ENCODE measurements around the gene WDR55.
"Not testable (repeated sequence)": the region's sequence is repeated elsewhere in the genome, so short reads cannot be mapped to it uniquely, and the experiment has no call there.

The WDR55 gene

DNA sequence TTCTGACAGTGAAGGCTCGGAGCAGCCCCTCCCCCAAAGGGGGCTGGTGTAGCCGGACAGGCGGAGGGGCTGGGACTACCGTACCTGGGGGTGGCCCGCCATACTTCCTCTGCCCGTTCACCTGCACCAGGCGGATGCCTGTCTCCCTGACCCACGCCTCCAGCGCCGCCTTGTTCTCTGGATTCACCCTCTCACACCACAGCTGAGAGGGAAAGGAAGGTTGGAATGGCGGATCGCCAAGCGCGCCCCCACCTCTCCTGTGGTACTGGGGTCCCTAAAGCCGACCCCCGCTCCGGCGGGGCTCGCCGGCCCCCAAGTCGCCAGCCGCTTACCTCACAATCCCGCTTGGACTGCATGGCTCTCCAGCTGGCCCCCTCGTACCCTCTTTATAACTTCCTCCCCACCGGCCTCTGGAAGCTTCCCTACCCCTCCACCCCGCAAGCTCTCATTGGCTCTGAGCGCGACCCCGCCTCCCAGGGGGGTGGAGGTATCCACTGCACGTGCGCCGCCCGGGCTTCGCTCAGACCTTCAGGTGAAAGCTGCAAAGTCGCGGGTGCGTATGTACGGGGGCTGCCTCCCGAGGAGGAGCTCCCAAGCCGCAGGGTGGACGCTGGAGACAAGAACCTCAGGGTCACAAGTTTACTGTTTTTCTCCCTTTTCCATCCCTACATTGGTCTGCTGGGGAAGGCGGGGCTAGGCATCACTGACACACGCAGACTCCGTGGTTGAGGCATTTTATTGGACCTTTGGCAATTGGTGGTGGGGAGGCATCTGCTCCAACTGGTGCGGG lies 8.7 kb downstream of the WDR55 start, which contains the start of gene DND1:
DND1 (minus strand) TSS at position 390 of the 790 bp plus-strand sequence; CDS start at position 356, 34 bp downstream.
- H3K4me3 Mint-ChIP-seq, result no peak within 1 kb of the TSS
- H3K9me3 Mint-ChIP-seq, result no peaks in the 10 kb centered on the region
- H3K36me3 Mint-ChIP-seq (ENCODE audit: low read depth), result peaks cover 49% of the 10 kb centered on the region
- H3K27ac Mint-ChIP-seq, result peak within 1 kb of the TSS; percentile 46
- peaks cover 11% of the 10 kb centered on the region for H3K4me1 Mint-ChIP-seq (ENCODE audit: low read depth)
- no peaks in the 10 kb centered on the region for H3K27me3 Mint-ChIP-seq (ENCODE audit: low read depth)

DNA sequence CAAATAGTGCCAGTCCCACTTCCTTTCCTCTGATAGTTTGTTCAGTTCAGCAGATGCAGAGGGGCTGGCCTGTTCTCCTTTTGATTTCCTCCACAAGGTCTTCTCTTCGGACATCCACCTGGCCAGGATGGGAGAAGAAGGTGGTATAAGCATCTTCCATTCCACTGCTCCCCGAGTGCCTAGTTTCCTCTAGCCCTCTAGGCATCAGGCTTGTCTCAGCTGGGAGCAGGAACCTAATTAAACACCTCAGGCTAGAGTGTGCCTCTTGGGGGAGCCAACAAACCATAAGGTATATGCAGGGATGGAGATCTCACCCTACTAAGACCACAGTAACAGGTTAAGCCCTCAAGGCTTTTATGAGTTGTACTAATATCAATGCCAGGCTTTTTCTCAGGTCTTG lies 9.5 kb downstream of the WDR55 start:
- peak overlapping the region; percentile 46 for H3K27ac Mint-ChIP-seq
- H3K36me3 Mint-ChIP-seq (ENCODE audit: low read depth), result peaks cover 43% of the 10 kb centered on the region
- no peaks in the 10 kb centered on the region for H3K9me3 Mint-ChIP-seq
- no peaks in the 10 kb centered on the region for H3K27me3 Mint-ChIP-seq (ENCODE audit: low read depth)
- H3K4me1 Mint-ChIP-seq (ENCODE audit: low read depth), result peaks cover 9% of the 10 kb centered on the region
- no peak overlapping the region for H3K4me3 Mint-ChIP-seq

DNA sequence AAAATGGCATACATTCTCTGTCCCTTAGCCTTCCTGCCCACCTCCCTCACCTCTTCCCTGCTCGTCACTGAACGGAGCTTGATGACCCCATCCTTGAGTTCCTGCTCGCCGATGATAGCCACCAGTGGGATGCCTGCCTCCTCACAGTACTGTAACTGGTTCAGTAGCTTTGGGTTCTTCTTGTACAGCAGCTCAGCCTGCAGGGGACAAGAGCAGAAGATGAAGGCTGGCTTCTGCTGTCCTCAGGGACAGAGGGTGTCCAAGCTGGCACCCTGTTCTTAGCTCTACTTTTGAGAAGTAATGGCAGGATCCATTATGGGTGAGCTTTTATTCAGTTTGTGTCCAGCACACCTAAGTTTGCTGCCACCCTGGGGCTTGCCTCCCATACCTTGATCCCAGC lies 9.9 kb downstream of the WDR55 start:
- H3K4me3 Mint-ChIP-seq, result no peak overlapping the region

DNA sequence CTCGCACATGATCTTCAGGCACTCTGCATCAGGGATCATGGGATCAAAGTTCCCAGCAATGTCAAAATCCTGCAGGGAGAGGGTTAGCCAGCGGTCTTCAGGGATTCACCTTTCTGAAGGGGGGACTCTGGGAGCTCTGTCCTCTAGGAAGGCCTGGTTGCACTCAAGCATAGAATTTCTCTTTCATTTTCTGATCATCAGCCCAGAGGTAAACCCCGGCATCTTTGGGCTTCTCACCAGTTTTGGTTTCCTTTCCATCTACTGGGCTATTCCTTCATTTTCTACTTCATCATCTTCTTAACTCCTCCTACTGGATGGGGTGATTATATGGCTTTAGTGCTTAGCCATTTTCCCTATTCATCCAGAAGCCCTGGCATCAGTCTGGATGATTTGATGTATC lies 13.2 kb downstream of the WDR55 start:
- H3K36me3 Mint-ChIP-seq (ENCODE audit: low read depth), result peaks cover 42% of the 10 kb centered on the region
- peak overlapping the region; percentile 47 for H3K27ac Mint-ChIP-seq
- H3K9me3 Mint-ChIP-seq, result no peaks in the 10 kb centered on the region
- peaks cover 7% of the 10 kb centered on the region for H3K4me1 Mint-ChIP-seq (ENCODE audit: low read depth)
- H3K27me3 Mint-ChIP-seq (ENCODE audit: low read depth), result no peaks in the 10 kb centered on the region
- no peak overlapping the region for H3K4me3 Mint-ChIP-seq

More for the DNA sequence above, 9.9 kb downstream of the WDR55 start:
- Mint-ChIP-seq H3K4me1 (ENCODE audit: low read depth) (peaks cover 7% of the 10 kb centered on the region), H3K27ac (no peak overlapping the region), H3K9me3 (no peaks in the 10 kb centered on the region), H3K36me3 (ENCODE audit: low read depth) (peaks cover 41% of the 10 kb centered on the region), H3K27me3 (ENCODE audit: low read depth) (no peaks in the 10 kb centered on the region)

DNA sequence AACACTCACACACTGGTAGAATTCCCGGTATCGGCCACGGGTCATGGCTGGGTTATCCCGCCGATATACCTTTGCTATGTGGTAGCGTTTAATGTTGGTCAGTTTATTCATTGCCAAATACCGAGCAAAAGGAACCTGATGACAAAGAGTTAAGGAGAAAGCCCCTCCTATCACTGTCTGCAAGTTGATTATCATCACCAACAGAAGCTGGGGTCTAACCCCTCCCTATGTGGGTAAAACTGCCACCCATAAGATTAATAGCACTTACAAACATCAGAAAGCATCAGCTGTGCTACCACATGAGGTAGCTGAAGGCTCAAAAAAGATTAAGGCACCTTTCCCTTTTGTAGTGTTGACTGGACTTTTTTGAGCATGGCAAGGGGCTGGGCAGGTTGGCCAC lies 14.3 kb downstream of the WDR55 start:
- Mint-ChIP-seq H3K9me3 (no peaks in the 10 kb centered on the region), H3K36me3 (ENCODE audit: low read depth) (peaks cover 47% of the 10 kb centered on the region)

DNA sequence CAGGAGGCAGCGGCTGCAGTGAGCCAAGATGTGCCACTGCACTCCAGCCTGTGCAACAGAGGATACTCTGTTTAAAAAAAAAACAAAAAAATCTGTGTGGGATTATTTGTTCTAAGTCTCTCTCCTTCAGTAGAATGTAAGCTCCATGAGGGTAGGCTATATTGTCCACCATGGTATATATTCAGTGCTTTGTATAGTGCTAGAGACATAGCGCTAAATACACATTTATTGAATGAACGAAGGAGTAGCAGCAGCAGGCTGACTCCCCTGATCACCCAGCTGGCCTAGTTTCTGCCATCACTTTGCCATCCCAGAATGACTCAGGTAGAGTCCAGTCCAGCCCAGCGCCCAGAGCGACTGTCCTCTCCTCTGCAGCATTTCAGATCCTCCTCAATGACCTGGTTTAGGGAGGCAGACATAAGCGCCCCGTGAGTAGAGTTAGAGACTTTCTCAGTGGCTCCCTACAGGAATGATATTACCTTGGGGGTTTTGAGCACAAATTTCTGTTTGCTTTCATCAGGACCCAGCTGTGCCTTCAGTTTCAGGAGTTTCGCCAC lies 25.8 kb downstream of the WDR55 start:
- Mint-ChIP-seq H3K9me3 (no peaks in the 10 kb centered on the region), H3K36me3 (ENCODE audit: low read depth) (peaks cover 12% of the 10 kb centered on the region), H3K4me3 (peak overlapping the region; percentile 100), H3K27me3 (ENCODE audit: low read depth) (no peaks in the 10 kb centered on the region), H3K4me1 (ENCODE audit: low read depth) (peaks cover 32% of the 10 kb centered on the region), H3K27ac (peak overlapping the region; percentile 99)

More for the DNA sequence above, 14.3 kb downstream of the WDR55 start:
- H3K27ac Mint-ChIP-seq, result no peak overlapping the region
- H3K27me3 Mint-ChIP-seq (ENCODE audit: low read depth), result no peaks in the 10 kb centered on the region
- peaks cover 7% of the 10 kb centered on the region for H3K4me1 Mint-ChIP-seq (ENCODE audit: low read depth)
- H3K4me3 Mint-ChIP-seq, result no peak overlapping the region

DNA sequence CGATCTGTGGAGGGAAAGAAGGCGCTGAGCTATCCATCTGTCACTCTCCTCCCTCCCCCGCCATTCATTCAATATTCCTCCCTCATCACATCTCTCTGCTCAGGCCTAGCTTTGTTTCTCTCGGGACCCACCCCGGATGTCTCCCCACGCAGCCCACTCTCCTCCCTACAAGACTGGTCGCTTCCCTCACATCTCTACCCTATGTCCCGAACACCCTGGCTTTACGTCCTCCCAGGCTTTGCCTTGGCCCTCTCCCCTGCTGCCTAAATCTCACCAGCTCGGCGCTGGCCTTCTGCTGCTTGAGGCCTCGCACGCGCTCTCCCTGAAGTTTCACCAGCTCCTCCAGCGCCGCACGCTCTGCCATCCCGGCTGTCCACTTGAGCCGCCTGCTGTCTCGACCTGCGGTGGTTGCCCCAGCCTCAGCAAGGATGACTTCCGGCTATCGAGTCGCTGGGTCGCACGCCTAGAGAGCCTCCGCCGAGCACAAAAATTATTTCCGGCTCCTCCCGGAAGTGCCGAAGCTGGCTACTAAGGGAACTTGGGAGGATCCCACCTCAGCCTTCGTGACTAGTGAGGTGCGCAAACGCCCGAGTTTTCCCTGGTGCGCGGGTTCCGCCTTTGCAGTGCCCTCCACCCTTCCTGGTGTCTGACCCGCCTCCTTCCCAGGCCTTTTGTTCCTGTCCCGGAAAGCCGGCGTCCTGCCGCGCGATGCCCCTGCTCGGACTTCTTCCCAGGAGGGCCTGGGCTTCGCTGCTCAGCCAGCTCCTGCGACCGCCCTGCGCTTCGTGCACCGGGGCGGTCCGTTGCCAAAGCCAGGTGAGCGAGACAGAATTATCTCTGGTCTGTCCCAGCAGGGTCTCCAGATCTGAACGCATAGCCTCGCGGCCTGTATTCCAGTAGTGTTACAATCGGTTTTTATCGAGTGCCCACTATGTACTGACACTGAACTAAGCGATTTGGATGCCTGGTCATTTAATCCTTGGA lies 26.5 kb downstream of the WDR55 start, which contains the start of the genes HARS1 and HARS2:
HARS1 (minus strand) TSS at position 430 of the 984 bp plus-strand sequence; CDS start at position 364, 66 bp downstream.
HARS2 (plus strand) TSS at position 515 of the 984 bp plus-strand sequence; CDS start at position 709, 194 bp downstream.
- H3K4me3 Mint-ChIP-seq, result peak within 1 kb of the TSS; percentile 100
- no peaks in the 10 kb centered on the region for H3K9me3 Mint-ChIP-seq
- H3K36me3 Mint-ChIP-seq (ENCODE audit: low read depth), result peaks cover 16% of the 10 kb centered on the region
- H3K4me1 Mint-ChIP-seq (ENCODE audit: low read depth), result peaks cover 32% of the 10 kb centered on the region
- peak within 1 kb of the TSS; percentile 99 for H3K27ac Mint-ChIP-seq
- no peaks in the 10 kb centered on the region for H3K27me3 Mint-ChIP-seq (ENCODE audit: low read depth)

DNA sequence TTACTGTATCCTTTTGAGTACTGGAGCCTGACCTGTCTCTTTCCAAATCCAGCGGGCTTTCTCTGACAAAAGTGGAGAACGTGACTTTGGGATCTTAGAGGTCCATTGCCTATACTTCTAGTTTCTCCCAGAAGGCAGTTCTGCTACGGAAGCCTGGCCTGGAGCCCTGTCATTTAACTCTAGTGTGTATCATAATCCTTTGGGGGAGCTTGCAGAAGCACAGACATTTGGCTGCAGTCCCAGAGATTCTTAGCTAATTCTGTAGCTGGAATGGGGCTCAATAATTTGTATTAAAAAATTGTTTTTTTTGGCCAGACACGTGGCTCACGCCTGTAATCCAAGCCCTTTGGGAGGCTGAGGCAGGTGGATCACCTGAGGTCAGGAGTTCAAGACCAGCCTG lies 29.6 kb downstream of the WDR55 start:
- no peak overlapping the region for H3K27ac Mint-ChIP-seq

DNA sequence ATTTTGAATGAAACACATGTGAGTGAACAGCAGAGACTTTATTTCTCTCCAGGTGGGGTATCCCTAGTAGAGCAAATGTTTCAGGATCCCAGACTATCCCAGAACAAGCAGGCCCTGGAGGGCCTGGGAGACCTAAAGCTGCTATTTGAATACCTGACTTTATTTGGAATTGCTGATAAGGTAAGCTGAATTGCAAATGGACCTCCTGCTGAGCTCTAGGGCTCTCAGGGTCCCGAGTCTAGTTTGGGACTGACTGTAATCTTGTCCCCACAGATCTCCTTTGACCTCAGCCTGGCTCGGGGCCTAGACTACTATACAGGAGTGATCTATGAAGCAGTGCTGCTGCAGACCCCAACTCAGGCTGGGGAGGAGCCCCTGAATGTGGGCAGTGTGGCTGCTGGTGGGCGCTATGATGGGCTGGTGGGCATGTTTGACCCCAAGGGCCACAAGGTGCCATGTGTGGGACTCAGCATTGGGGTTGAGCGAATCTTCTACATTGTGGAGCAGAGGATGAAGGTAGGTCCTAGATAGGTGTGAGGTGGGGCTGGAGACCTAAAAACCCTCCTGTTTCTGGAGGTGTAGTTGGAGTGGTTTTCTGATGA lies 32.3 kb downstream of the WDR55 start:
- Mint-ChIP-seq H3K27ac (no peak overlapping the region), H3K36me3 (ENCODE audit: low read depth) (peaks cover 56% of the 10 kb centered on the region), H3K4me1 (ENCODE audit: low read depth) (peaks cover 26% of the 10 kb centered on the region), H3K27me3 (ENCODE audit: low read depth) (no peaks in the 10 kb centered on the region), H3K4me3 (no peak overlapping the region), H3K9me3 (no peaks in the 10 kb centered on the region)

More for the DNA sequence above, 29.6 kb downstream of the WDR55 start:
- H3K4me1 Mint-ChIP-seq (ENCODE audit: low read depth), result peaks cover 23% of the 10 kb centered on the region
- peaks cover 42% of the 10 kb centered on the region for H3K36me3 Mint-ChIP-seq (ENCODE audit: low read depth)
- no peak overlapping the region for H3K4me3 Mint-ChIP-seq
- H3K9me3 Mint-ChIP-seq, result no peaks in the 10 kb centered on the region
- H3K27me3 Mint-ChIP-seq (ENCODE audit: low read depth), result no peaks in the 10 kb centered on the region

DNA sequence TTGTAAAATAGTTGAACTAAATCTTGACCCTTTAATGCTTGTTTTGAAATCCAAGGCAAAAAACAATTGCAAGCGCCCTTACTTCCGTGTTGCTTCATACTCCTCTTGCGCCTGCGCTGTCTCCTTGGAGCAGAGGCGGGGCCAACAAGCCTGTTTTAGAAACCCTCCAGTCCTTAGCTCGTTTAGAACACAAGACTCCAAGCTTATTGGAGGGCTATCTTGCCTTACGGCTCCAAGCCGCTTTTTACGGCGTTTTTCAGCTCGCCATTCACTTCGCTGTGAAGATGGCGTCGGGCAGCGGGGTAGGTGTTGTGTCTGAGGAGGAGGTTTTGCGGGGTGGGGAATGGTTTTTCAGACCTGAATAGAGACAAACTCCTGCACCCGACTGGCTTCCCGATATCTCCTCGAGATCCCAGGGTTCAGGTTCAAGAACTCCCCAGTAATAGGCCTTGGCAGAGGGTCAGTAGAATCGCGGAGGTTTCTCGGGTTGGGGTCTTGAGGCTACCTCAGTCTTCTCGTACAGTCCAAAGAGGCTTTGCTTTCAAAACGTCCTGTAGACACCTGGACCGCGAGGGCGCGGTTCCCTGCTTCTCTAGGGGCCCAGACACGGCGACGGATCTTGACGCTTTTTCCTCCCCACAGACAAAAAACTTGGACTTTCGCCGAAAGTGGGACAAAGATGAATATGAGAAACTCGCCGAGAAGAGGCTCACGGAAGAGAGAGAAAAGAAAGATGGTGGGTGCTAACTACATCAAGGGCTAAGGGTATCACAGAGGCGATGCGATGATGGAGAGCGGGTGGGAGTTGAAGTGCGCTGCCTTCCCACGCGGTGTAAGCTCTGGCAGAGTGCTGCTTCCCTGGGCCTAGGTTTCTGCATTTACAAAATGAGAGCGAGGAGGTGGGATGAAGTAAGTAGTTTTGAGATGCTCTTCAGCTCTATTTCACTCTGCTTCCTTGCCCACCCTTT lies 35.8 kb downstream of the WDR55 start, which contains the start of gene ZMAT2:
ZMAT2 (plus strand) TSS at position 271 of the 968 bp plus-strand sequence; CDS start at position 285, 14 bp downstream.
- Mint-ChIP-seq H3K27ac (peak within 1 kb of the TSS; percentile 95), H3K4me3 (peak within 1 kb of the TSS; percentile 99), H3K36me3 (ENCODE audit: low read depth) (peaks cover 70% of the 10 kb centered on the region), H3K4me1 (ENCODE audit: low read depth) (peaks cover 27% of the 10 kb centered on the region), H3K9me3 (no peaks in the 10 kb centered on the region), H3K27me3 (ENCODE audit: low read depth) (no peaks in the 10 kb centered on the region)

DNA sequence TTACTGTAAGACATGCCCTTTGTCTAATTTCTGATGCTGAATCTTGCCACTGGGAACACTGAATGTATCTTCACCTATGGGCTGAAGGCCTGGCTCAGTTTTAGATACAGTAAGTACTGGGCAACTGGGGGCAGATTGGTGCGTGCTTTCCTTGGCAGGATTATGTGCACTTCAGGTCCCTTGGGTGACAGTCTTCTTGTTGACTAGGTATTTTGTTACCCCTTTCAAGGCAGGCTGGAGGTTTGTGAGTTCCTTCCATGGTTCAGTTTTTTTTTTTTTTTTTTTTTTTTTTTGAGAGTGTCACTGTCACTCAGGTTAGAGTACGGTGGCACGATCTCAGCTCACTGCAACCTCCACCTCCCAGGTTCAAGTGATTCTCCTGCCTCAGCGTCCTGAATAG lies 43.1 kb downstream of the WDR55 start:
- peaks cover 28% of the 10 kb centered on the region for H3K36me3 Mint-ChIP-seq (ENCODE audit: low read depth)
- no peaks in the 10 kb centered on the region for H3K9me3 Mint-ChIP-seq
- H3K27me3 Mint-ChIP-seq (ENCODE audit: low read depth), result peaks cover 5% of the 10 kb centered on the region
- no peak overlapping the region for H3K4me3 Mint-ChIP-seq
- peaks cover 20% of the 10 kb centered on the region for H3K4me1 Mint-ChIP-seq (ENCODE audit: low read depth)
- H3K27ac Mint-ChIP-seq, result no peak overlapping the region

DNA sequence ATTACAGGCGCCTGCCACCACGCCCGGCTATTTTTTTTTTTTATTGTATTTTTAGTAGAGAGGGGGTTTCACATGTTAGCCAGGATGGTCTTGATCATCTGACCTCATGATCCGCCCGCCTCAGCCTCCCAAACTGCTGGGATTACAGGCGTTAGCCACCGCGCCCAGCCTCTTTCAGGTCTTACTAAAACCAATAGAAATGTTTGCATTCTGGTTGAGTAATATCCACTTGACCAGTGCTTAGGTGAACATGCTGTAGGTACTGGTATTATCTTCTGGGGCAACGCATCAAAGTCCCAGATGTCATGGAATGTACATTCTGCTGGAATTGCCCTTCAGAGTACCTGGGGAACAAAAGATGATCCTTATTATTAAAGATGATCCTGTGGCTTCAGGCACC lies 44.1 kb downstream of the WDR55 start:
- H3K9me3 Mint-ChIP-seq; H3K27me3 Mint-ChIP-seq (ENCODE audit: low read depth); H3K27ac Mint-ChIP-seq; H3K4me3 Mint-ChIP-seq: not testable (repeated sequence)
- H3K36me3 Mint-ChIP-seq (ENCODE audit: low read depth), result peaks cover 23% of the 10 kb centered on the region
- H3K4me1 Mint-ChIP-seq (ENCODE audit: low read depth), result peaks cover 18% of the 10 kb centered on the region
